Measurements from ENCODE around the gene WASF3.
"Not testable (repeated sequence)": the region's sequence is repeated elsewhere in the genome, so short reads cannot be mapped to it uniquely, and the experiment has no call there.

Gene WASF3

GRCh38 chr13:26721251-26722121 is 164.0 kb downstream of the WASF3 start:
- H3K9me3 ChIP-seq (ENCODE audit: control insufficient read depth, insufficient read depth, low read length) = no peaks in the 10 kb centered on the region
- H3K4me2 ChIP-seq (ENCODE audit: low read length) = peak overlapping the region; percentile 41
- peak overlapping the region; percentile 17; the same call in 1 of the 2 replicates for H3K4me3 ChIP-seq (ENCODE audit: low read length)
- H3F3A ChIP-seq (ENCODE audit: control insufficient read depth, insufficient read depth) = no peaks in the 10 kb centered on the region
- H3K4me1 ChIP-seq (ENCODE audit: control insufficient read depth, low read length) = peaks cover 11% of the 10 kb centered on the region
- H3K79me2 ChIP-seq (ENCODE audit: control insufficient read depth, low read length) = no peaks in the 10 kb centered on the region
- TF ChIP-seq, protein P1, sequence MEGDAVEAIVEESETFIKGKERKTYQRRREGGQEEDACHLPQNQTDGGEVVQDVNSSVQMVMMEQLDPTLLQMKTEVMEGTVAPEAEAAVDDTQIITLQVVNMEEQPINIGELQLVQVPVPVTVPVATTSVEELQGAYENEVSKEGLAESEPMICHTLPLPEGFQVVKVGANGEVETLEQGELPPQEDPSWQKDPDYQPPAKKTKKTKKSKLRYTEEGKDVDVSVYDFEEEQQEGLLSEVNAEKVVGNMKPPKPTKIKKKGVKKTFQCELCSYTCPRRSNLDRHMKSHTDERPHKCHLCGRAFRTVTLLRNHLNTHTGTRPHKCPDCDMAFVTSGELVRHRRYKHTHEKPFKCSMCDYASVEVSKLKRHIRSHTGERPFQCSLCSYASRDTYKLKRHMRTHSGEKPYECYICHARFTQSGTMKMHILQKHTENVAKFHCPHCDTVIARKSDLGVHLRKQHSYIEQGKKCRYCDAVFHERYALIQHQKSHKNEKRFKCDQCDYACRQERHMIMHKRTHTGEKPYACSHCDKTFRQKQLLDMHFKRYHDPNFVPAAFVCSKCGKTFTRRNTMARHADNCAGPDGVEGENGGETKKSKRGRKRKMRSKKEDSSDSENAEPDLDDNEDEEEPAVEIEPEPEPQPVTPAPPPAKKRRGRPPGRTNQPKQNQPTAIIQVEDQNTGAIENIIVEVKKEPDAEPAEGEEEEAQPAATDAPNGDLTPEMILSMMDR (IDR thresholded peaks at IDR 0.05; ENCODE audit: low read depth, low read length, poor library complexity, severe bottlenecking) = no peak
- no peak for TF ChIP-seq EZH2phosphoT487 (IDR thresholded peaks at IDR 0.05; ENCODE audit: borderline replicate concordance, low read length)
- no peaks in the 10 kb centered on the region for H3K36me3 ChIP-seq (ENCODE audit: control insufficient read depth, low read length)
- H3K9me2 ChIP-seq (replicated peaks; ENCODE audit: control insufficient read depth, low read length) = no peaks in the 10 kb centered on the region
- peaks cover 8% of the 10 kb centered on the region; the same call in 1 of the 2 replicates for H3K27me3 ChIP-seq (ENCODE audit: control insufficient read depth, low read length)
- no peak overlapping the region for H3K27ac ChIP-seq (ENCODE audit: low read depth, low read length)
- no peaks in the 10 kb centered on the region for H4K20me1 ChIP-seq (ENCODE audit: control insufficient read depth, insufficient read depth, low read depth, low read length)

DNA sequence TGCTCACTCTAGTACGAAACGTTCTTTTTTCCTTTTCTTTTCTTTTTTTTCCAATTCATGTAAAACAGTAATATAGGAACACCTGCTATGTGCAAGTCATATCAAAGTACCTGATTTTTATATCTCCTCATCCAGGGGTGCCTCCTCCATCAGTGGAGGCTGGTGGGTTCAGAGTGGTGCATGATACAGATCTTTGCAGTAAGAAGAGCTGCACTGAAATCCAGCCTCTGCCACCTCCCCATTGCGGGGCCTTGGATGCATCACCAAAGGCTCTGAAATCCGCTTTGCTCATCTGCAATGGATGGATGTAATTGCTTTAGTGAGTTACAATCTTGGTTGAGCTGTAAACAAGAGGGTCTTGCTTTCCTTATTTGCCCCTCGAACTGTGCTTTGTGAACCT is 164.8 kb downstream of the WASF3 start:
- Histone ChIP-seq H3F3A (ENCODE audit: control insufficient read depth, insufficient read depth) (no peaks in the 10 kb centered on the region), H3K27me3 (ENCODE audit: control insufficient read depth, low read length) (peaks cover 8% of the 10 kb centered on the region; the same call in 1 of the 2 replicates), H3K9me3 (ENCODE audit: control insufficient read depth, insufficient read depth, low read length) (no peaks in the 10 kb centered on the region), H3K79me2 (ENCODE audit: control insufficient read depth, low read length) (no peaks in the 10 kb centered on the region), H3K9me2 (replicated peaks; ENCODE audit: control insufficient read depth, low read length) (no peaks in the 10 kb centered on the region), H4K20me1 (ENCODE audit: control insufficient read depth, insufficient read depth, low read depth, low read length) (no peaks in the 10 kb centered on the region), H3K4me1 (ENCODE audit: control insufficient read depth, low read length) (peaks cover 11% of the 10 kb centered on the region), H3K27ac (ENCODE audit: low read depth, low read length) (no peak overlapping the region), H3K4me3 (ENCODE audit: low read length) (no peak overlapping the region), H3K36me3 (ENCODE audit: control insufficient read depth, low read length) (no peaks in the 10 kb centered on the region), H3K4me2 (ENCODE audit: low read length) (no peak overlapping the region)
- TF ChIP-seq EZH2phosphoT487 (IDR thresholded peaks at IDR 0.05; ENCODE audit: borderline replicate concordance, low read length) = no peak
- TF ChIP-seq, protein P1 (IDR thresholded peaks at IDR 0.05; ENCODE audit: low read depth, low read length, poor library complexity, severe bottlenecking) = no peak

DNA sequence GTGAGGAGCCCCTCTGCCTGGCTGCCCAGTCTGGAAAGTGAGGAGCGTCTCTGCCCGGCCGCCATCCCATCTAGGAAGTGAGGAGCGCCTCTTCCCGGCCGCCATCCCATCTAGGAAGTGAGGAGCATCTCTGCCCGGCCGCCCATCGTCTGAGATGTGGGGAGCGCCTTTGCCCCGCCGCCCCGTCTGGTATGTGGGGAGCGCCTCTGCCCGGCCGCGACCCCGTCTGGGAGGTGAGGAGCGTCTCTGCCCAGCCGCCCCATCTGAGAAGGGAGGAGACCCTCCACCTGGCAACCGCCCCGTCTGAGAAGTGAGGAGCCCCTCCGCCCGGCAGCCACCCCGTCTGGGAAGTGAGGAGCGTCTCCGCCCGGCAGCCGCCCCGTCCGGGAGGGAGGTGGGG is 166.1 kb downstream of the WASF3 start:
- not testable (repeated sequence) for H3K9me3 ChIP-seq (ENCODE audit: control insufficient read depth, insufficient read depth, low read length); H4K20me1 ChIP-seq (ENCODE audit: control insufficient read depth, insufficient read depth, low read depth, low read length); H3K9me2 ChIP-seq (replicated peaks; ENCODE audit: control insufficient read depth, low read length); H3K36me3 ChIP-seq (ENCODE audit: control insufficient read depth, low read length); H3K27ac ChIP-seq (ENCODE audit: low read depth, low read length); H3K79me2 ChIP-seq (ENCODE audit: control insufficient read depth, low read length); H3K27me3 ChIP-seq (ENCODE audit: control insufficient read depth, low read length); H3K4me2 ChIP-seq (ENCODE audit: low read length); H3F3A ChIP-seq (ENCODE audit: control insufficient read depth, insufficient read depth); H3K4me3 ChIP-seq (ENCODE audit: low read length)
- peaks cover 11% of the 10 kb centered on the region for H3K4me1 ChIP-seq (ENCODE audit: control insufficient read depth, low read length)

- Histone ChIP-seq H3F3A (ENCODE audit: control insufficient read depth, insufficient read depth) (no peaks in the 10 kb centered on the region), H3K9me2 (replicated peaks; ENCODE audit: control insufficient read depth, low read length) (no peaks in the 10 kb centered on the region), H3K4me3 (ENCODE audit: low read length) (no peak overlapping the region), H3K27ac (ENCODE audit: low read depth, low read length) (no peak overlapping the region), H3K4me1 (ENCODE audit: control insufficient read depth, low read length) (peaks cover 2% of the 10 kb centered on the region), H3K9me3 (ENCODE audit: control insufficient read depth, insufficient read depth, low read length) (no peaks in the 10 kb centered on the region), H3K36me3 (ENCODE audit: control insufficient read depth, low read length) (no peaks in the 10 kb centered on the region), H3K79me2 (ENCODE audit: control insufficient read depth, low read length) (no peaks in the 10 kb centered on the region), H3K27me3 (ENCODE audit: control insufficient read depth, low read length) (peaks cover 8% of the 10 kb centered on the region; the same call in 1 of the 2 replicates), H3K4me2 (ENCODE audit: low read length) (no peak overlapping the region), H4K20me1 (ENCODE audit: control insufficient read depth, insufficient read depth, low read depth, low read length) (no peaks in the 10 kb centered on the region)
- TF ChIP-seq, protein P1 (IDR thresholded peaks at IDR 0.05; ENCODE audit: low read depth, low read length, poor library complexity, severe bottlenecking) = no peak
- no peak for TF ChIP-seq EZH2phosphoT487 (IDR thresholded peaks at IDR 0.05; ENCODE audit: borderline replicate concordance, low read length)
These were observed 169.2 kb downstream of the WASF3 start for GRCh38 chr13:26726684-26727083.
